Keratinocyte (primary cell): Measurements from ENCODE around the gene ITPKB. TPM values are rescaled to one million over a fixed set of nuclear protein-coding genes. Genes with fewer than 3 reads are reported as not detected.

Experiments
- DNase-seq: peaks from one replicate; pipeline ENCODE4 v3.0.0-alpha.2; 2011; ENCODE audit warnings: low read depth, missing footprints, low spot score
- FAIRE-seq: peaks from 2 replicates; lab custom pipeline; 2011; peaks lifted over from hg19 to GRCh38; lab: Jason Lieb, UNC
- H2AFZ ChIP-seq: 2 replicates; pipeline ENCODE4 v1.6.0; 2012; ENCODE audit warnings: low read length, control low read depth, inconsistent platforms; ENCODE audit not compliant: control insufficient read depth
- H3K27ac ChIP-seq: 2 replicates; pipeline ENCODE4 v1.5.1; 2011; ENCODE audit warnings: low read length; ENCODE audit not compliant: control insufficient read depth, insufficient read depth
- H3K27me3 ChIP-seq: 3 replicates; pipeline ENCODE4 v1.6.0; 2011; ENCODE audit warnings: low read length; ENCODE audit not compliant: control insufficient read depth, insufficient read depth; ENCODE audit errors: extremely low read depth
- H3K36me3 ChIP-seq, 2 experiments: 2 replicates in 1 of 2; 3 replicates in 1 of 2; pipeline ENCODE4 v1.5.1; 2011; ENCODE audit warnings: low read length in 2 of 2, mild to moderate bottlenecking in 1 of 2; ENCODE audit not compliant: control insufficient read depth in 2 of 2, insufficient read depth in 2 of 2; ENCODE audit errors: extremely low read depth in 1 of 2
- H3K4me1 ChIP-seq: 3 replicates; pipeline ENCODE4 v1.5.1; 2011; ENCODE audit warnings: low read length; ENCODE audit not compliant: control insufficient read depth, insufficient read depth; ENCODE audit errors: extremely low read depth
- H3K4me2 ChIP-seq: 3 replicates; pipeline ENCODE4 v1.6.0; 2011; ENCODE audit warnings: low read depth, low read length; ENCODE audit not compliant: control insufficient read depth, insufficient read depth; ENCODE audit errors: extremely low read depth
- H3K4me3 ChIP-seq, 3 experiments: fragments of 200-600 bp in 1 of 3; sonication (generic) in 1 of 3; 2 replicates in 2 of 3; 3 replicates in 1 of 3; pipeline ENCODE4 v1.5.1; 2011 to 2016; ENCODE audit warnings: low read length in 3 of 3, mild to moderate bottlenecking in 3 of 3, control low read depth in 2 of 3, inconsistent platforms in 1 of 3, low read depth in 1 of 3, mixed read lengths in 1 of 3, mixed run types in 1 of 3, moderate library complexity in 1 of 3; ENCODE audit not compliant: control insufficient read depth in 2 of 3, insufficient read depth in 2 of 3; ENCODE audit errors: extremely low read depth in 1 of 3
- H3K79me2 ChIP-seq: 2 replicates; pipeline ENCODE4 v1.6.0; 2012; ENCODE audit warnings: low read length; ENCODE audit not compliant: control insufficient read depth, insufficient read depth
- H3K9ac ChIP-seq: 3 replicates; pipeline ENCODE4 v1.6.0; 2011; ENCODE audit warnings: low read length; ENCODE audit not compliant: control insufficient read depth, insufficient read depth; ENCODE audit errors: extremely low read depth
- H3K9me1 ChIP-seq: 3 replicates; pipeline ENCODE4 v1.6.0; 2011; ENCODE audit warnings: low read length; ENCODE audit not compliant: control insufficient read depth, insufficient read depth; ENCODE audit errors: extremely low read depth
- H3K9me3 ChIP-seq: 2 replicates; pipeline ENCODE4 v1.5.1; 2012; ENCODE audit warnings: low read depth, low read length; ENCODE audit not compliant: control insufficient read depth
- H4K20me1 ChIP-seq: 3 replicates; pipeline ENCODE4 v1.6.0; 2011; ENCODE audit warnings: low read length; ENCODE audit not compliant: control insufficient read depth, insufficient read depth; ENCODE audit errors: extremely low read depth
- CTCF ChIP-seq, 3 experiments: IDR thresholded peaks in 1 of 3; conservative IDR thresholded peaks in 1 of 3; optimal IDR thresholded peaks in 1 of 3; 2 replicates in 2 of 3; 3 replicates in 1 of 3; pipeline versions ENCODE3 to v1.5.1; 2011; ENCODE audit warnings: low read length in 3 of 3, mild to moderate bottlenecking in 3 of 3, moderate library complexity in 2 of 3, control low read depth in 1 of 3, inconsistent platforms in 1 of 3; ENCODE audit not compliant: insufficient read depth in 2 of 3; ENCODE audit errors: extremely low read depth in 1 of 3
- EZH2 ChIP-seq: IDR thresholded peaks from one replicate; pipeline ENCODE4 v1.6.1; 2012; ENCODE audit warnings: inconsistent platforms, mild to moderate bottlenecking, low read length, moderate library complexity
- dilution Hi-C: fragments of 300-500 bp; cut with MboI; formaldehyde crosslinking; loops from one replicate; pipeline ENCODE4 v1.7.0; 2020; ENCODE audit warnings: low sequenced_read_pairs; ENCODE audit not compliant: extremely low pct_ligation_motif_present
- polyA plus RNA-seq, 5 experiments: library from polyadenylated mRNA; depleted of rRNA in 3 of 5; stranded (reverse) in 3 of 5; stranded (forward) in 1 of 5; unstranded in 1 of 5; fragments of >200 nt; gene quantifications; 1 replicate in 1 of 5; 2 replicates in 3 of 5; 3 replicates in 1 of 5; pipeline versions ENCODE4 v1.2.1 to v1.2.3, GENCODE V29; 2011 to 2012; ENCODE audit warnings: missing spikeins in 2 of 5, low read depth in 1 of 5, low replicate concordance in 1 of 5

Gene ITPKB
- polyA plus RNA-seq, 1 donor (not counting 4 experiments of a cell fraction or from before 2014, with no cell fraction given), result 3.2 TPM

- Histone ChIP-seq H3K4me1 (no peaks in the 10 kb centered on the region), H3K9me1 (no peaks in the 10 kb centered on the region), H3K4me2 (no peak overlapping the region), H3K9me3 (no peaks in the 10 kb centered on the region), H4K20me1 (no peaks in the 10 kb centered on the region), H3K4me3 (no peak overlapping the region), H3K36me3 (peaks cover 4 to 8% of the 10 kb centered on the region in 2 experiments), H3K79me2 (peaks cover 17% of the 10 kb centered on the region), H3K27ac (no peak overlapping the region), H3K9ac (no peak overlapping the region), H2AFZ (no peak overlapping the region), H3K27me3 (no peaks in the 10 kb centered on the region)
- no peak for DNase-seq
- dilution Hi-C loops, result no loop called here
- TF ChIP-seq CTCF (optimal IDR thresholded peaks at IDR 0.05 in 1 of 3, IDR thresholded peaks at IDR 0.05 in 1 of 3, conservative IDR thresholded peaks at IDR 0.05 in 1 of 3; ENCODE audit: extremely low read depth in 1 of 3, insufficient read depth in 2 of 3, low read length in 3 of 3) (no peak), EZH2 (no peak)
- no peak for FAIRE-seq
Measured at GRCh38 chr1:226730836-226731235, 8.2 kb downstream of the ITPKB start.

GRCh38 chr1:226730071-226730470 lies 9.0 kb downstream of the ITPKB start:
- Histone ChIP-seq H3K9me1 (no peaks in the 10 kb centered on the region), H3K4me1 (no peaks in the 10 kb centered on the region), H3K27ac (no peak overlapping the region), H3K9ac (no peak overlapping the region), H3K36me3 (peaks cover 4 to 8% of the 10 kb centered on the region in 2 experiments), H2AFZ (no peak overlapping the region), H4K20me1 (no peaks in the 10 kb centered on the region), H3K4me2 (no peak overlapping the region), H3K4me3 (no peak overlapping the region), H3K27me3 (no peaks in the 10 kb centered on the region), H3K79me2 (peaks cover 15% of the 10 kb centered on the region), H3K9me3 (no peaks in the 10 kb centered on the region)
- FAIRE-seq, result no peak
- DNase-seq, result no peak
- TF ChIP-seq EZH2 (no peak), CTCF (optimal IDR thresholded peaks at IDR 0.05 in 1 of 3, IDR thresholded peaks at IDR 0.05 in 1 of 3, conservative IDR thresholded peaks at IDR 0.05 in 1 of 3; ENCODE audit: extremely low read depth in 1 of 3, insufficient read depth in 2 of 3, low read length in 3 of 3) (no peak)
- dilution Hi-C loops, result no loop called here
